Renal cortical epithelial cell (primary cell): Measurements from ENCODE around the gene WDR5. TPM values are rescaled to one million over a fixed set of nuclear protein-coding genes. Genes with fewer than 3 reads are reported as not detected.

ENCODE experiments used
- DNase-seq: peaks from one replicate; pipeline ENCODE4 v3.0.0-alpha.2; 2011; ENCODE audit warnings: low read depth
- total RNA-seq: library from RNA; depleted of rRNA; stranded (reverse); fragments of >200 nt; gene quantifications from 2 replicates; pipeline ENCODE4 v1.2.3, GENCODE V29; 2014

Gene WDR5
- total RNA-seq, 1 donor from 2014 or later, result 23.1 TPM

DNA sequence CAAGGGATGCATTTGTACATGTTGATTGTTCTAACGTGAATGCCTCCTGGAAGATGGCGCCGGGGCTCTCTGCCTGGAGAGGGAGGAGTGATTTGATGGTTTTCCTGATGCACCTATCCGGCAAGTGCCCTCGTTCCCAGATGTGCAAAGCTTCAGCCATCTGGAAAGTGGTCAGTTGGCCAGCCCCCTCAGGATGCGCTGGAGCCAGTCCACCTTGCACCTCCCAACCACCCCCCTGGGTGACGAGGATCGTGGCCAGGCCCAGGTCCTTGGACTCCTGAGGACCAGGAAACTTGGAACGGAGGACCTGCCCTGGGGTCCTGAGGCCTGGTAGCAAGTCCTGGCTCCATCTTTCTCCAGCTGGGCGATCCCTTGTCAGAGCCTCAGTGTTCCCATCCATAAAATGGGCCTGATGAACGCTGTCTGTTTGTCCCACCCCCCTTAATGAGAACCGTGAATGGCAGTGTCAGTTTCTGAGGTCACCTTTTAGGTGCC, 52.1 kb downstream of the WDR5 start:
- no peak for DNase-seq

DNA sequence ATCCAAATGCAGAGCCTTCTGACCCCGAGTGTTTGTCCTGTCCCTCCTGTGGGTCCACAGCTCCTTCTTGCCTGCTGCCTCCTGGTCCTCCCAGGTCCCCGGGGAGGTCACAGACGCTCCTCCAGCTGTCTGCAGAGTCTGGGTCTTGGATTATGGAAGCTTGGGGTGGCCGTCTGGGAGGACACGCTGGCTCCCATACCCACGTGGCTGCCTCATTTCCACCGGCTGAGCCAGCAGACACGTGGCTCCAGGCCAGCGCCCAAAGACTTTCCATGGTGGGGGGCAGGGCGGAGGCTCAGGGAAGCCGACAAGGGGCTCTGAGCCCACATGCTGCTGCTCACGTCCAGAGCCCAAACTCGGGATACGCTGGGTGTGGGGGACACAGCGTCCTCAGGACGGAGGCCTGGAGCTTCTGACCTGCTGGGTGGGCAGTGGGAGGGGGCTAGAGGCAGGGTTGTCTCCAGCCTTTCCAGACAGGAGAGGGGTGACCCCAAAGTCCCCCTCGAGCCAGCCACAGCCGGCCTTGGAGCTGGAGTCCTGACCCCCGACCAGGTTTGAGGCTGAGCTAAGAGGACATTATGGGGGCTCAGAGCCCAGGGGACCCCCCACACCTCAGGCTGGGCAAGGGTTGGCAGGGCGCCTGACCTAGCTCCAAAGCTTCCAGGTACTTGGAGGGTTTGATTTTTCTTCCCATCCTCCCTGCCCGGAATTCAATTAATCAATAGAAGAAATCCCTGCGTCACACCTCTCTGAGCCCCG, 52.7 kb downstream of the WDR5 start:
- no peak for DNase-seq

GRCh38 chr9:134189145-134189469, 53.2 kb downstream of the WDR5 start:
- DNase-seq, result no peak

- DNase-seq, result no peak
Observed at GRCh38 chr9:134189470-134190231, 53.8 kb downstream of the WDR5 start.

DNA sequence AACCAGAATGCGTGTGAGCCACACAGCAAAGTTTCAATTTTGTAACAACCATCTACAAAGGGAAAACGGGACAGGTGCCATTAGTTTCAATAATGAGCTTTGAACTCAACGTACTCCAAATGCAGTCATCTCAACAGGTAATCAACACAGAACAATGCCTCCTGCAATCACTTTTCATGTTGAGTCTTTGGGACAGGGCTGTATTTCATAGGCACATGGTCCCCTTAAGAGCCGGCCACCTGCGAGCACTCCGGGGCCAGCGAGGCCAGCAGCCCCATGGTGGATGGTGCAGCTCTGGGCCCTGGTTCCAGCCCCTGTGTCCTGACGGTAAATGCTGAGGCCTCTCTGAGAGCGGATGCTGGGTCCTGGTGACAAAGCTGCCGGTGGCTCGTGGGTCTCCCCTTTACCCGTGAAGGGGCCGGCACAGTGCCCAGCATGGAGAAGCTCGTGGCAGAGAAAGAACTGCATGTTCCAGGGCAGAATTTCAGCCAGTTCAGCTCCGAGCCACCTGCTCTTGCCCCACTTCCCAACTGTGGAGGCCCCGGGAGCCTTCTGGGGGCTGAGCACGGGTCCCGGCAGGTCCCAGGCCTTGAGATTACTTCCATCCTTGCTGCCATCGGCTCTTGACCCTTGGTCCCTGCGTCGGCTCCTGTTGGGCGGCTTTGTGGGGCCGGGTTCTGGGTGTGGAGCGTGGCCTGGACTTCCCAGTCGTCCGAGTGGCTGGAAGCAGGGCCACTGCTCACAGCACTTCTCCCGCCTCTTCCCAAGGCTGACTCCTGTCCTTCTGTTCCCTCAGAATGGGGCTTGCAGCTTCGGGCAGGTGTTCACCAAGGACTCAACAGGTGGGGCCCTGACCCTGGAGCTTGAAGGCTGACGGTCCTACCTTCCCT, 54.6 kb downstream of the WDR5 start:
- no peak for DNase-seq

DNA sequence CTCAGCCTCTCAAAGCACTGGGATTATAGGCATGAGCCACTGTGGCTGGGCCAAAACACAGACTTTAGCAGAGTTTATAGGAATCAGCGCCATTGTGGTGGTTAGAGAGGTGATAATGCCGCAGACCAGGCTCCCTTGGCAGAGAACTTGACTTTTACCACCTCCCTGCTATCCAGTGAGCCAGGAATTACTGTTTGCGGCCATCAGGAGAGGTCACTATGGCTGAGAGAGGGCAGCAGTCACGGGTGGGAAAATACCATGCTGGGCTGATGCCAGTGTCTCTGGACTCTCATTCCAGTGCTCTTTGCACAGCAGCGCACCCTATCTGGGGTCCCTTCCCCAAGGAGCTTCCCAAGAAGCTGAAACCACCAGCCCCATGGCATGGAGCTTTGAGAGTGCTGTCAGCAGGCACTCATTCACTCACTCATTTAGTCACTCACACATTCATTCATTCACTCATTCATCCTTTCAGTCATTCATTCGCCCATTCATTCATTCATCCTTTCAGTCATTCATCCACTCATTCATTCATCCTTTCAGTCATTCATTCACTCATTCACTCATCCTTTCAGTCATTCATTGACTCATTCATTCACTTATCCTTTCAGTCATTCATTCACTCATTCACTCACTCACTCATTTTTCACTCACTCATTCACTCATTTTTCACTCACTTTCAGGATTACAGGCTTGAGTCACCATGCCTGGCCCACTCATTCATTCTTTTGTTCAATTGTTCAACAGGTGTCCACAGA, 55.8 kb downstream of the WDR5 start:
- DNase-seq, result no peak

GRCh38 chr9:134192311-134192950, 56.5 kb downstream of the WDR5 start:
- DNase-seq, result no peak

DNA sequence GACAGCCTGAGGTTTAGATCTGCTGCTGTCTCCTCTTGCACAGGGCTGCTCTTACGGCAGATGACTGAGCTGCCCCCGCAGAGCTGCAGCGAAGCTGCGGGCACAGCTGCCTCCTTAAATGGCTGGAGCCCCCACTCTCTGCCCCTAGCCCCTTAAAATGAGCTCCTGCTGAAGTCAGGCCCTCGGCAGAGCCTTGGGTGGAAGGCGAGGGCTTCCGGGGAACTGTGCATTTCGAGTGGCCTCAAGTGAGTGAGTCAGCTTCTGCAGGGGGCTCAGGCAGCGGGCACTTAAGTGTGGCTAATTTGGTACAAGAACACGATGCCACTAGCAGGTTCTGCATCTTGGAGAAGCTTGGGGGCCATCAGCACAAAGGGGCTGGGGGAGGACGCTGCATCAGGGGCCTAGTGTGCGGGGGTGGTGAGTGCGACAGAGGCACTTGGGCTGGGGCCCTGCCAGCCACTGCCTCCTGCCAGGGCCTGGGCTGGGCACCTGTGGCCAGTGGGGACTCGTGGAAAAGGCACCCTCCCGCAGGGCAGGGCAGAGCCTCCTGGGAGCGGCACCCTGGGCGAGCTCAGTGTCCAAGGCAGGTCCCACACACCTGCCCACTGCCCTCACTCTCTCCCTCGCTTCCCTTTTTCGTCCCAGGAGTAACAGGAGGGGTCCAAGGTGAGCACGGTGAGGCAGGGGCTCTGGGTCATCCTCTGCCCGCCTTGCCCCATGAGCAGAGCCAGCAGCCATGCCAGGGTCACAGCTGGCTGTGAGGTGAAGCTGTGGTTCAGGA, 57.3 kb downstream of the WDR5 start:
- no peak for DNase-seq

GRCh38 chr9:134193912-134194535, 58.1 kb downstream of the WDR5 start:
- DNase-seq, result no peak

DNA sequence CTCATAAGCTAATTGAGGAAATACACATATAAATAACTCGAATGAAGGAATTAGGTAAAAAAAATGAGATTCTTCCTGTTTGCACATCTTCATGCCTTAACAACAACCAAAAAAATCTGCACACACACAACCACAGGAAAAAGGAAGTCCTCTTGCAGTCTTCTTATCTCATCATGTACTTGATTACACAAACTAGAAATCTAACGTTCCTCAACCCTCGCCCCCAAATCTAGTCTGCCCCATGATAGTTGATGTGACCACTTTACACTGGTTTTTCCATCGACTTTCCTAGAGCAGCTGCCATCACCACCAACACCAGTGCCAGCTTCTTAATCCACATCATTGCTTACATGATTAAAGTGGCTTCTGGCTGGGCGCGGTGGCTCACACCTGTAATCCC, 59.7 kb downstream of the WDR5 start:
- DNase-seq, result no peak

GRCh38 chr9:134196911-134197310, 61.0 kb downstream of the WDR5 start:
- no peak for DNase-seq

- no peak for DNase-seq
Observed at GRCh38 chr9:134198791-134199190, 62.9 kb downstream of the WDR5 start.

- DNase-seq, result no peak
Observed at GRCh38 chr9:134200730-134201129, 64.8 kb downstream of the WDR5 start.

DNA sequence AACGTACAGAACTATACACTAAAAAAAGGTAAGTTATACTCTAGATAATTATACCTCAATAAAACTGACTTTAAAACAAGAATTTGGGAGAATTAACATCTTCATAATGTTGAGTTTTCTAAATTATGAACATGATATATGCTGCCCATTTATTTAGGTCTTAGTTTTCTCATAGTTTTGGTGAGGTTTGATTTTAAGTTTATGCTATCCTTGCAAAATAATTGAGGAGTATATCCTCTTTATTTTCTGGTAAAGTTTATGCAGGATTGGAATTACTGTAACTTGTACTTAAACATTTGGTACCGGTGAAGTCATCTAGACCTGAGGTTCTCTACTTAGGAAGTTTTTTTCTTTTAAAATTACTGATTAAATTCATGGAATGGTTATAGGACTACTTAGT, 67.3 kb downstream of the WDR5 start:
- no peak for DNase-seq

DNA sequence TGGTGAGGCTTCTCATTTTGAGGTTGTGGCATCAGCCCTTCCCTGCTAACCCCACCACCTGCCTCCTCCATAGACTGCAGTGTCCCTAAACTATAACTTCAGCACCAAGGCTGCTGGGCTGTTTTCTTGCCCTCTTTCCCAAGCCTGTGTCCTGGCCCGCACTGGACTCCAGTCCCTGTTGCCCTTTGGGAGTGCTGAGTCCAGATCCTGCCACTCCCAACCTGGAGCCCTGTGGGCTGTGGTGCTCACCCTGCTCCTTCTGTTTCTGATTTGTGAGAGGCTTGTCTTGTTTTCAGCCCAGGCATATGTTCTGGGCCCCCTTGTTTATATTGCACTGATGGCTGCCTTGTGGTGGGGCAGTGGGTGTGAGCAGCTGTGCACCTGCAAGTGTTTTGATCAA, 68.2 kb downstream of the WDR5 start:
- no peak for DNase-seq

GRCh38 chr9:134204991-134205578, 69.2 kb downstream of the WDR5 start:
- no peak for DNase-seq

DNA sequence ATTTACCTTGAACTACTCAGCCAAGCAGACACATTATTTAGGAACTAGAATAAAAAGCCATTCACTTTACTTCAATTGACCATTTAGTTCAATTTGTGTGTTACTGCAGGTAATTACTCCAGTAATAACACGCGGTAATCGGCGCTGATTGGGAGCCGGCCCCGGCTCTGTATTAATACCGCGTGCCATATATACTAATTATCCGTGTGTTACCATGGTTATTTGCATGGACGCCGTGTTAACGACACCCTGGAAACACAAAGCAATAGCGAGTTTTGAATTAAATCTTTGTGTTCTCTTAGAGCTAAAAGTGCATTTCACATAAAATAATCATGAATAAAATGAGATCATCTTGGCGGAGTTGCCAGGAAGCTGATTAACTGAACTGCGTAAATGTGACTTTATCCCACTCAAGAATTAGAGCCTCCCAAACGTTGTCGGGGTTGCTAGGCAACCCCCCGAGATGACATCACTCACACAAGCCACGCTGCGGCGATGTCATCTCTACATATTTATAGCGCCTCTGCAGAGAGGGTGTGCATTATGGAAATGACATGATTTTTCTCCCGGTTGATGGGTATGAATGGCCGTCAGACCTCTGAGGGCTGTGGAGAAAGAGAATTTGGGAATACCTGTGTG, 69.9 kb downstream of the WDR5 start:
- DNase-seq, result no peak

DNA sequence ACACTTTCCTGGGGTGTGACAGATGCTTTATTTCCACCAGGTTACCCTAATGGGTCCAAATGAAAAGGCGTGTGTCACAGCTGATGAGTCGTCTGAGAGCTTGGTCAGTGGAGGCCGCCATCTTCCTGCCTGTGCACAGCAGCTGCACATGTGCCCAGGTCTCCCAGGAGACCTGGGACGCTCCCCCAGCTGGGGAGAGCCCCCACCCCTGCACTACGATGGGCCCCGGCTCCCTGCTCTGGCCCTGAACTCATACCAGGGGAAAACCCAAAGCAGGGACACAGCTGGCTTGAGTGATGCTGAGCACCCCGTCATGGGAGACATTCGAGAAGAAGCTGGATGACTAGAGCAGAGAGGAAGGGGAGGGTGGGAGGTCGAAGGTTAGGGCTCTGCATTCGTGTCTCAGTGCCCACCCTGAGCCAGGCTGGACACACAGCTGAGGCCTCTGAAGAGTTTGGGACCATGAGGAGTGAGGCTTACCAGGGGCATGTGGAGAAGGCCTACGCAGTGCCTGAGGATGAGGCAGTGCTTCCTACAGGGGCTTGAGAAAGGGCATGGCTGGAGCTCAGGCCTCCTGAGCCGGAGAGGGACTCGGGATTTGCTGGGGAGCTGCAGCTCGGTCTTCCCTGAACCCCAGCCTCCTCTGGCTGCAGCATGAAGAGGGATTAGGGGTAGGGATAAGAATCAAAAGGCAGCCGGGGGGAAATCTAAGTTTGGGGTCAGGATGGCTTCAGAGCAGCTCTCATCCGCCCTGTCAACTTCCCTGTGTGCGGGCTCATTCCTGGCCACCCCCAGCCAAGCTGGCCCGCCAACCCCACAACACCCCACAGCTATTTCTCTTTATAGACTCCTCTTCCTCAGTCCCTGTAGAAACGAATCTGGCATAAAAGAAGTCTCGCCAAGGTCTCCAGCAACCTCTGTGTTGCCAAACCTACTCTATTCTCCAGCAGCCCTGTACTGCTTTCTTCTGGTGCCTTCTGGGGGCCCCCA, 70.7 kb downstream of the WDR5 start:
- no peak for DNase-seq
